Smooth muscle cell (in vitro differentiated cells): ENCODE measurements around the gene TOPAZ1. TPM values are rescaled to one million over a fixed set of nuclear protein-coding genes. Genes with fewer than 3 reads are reported as not detected.

ENCODE experiments used
- DNase-seq: peaks from one replicate; lab custom pipeline; 2025; ENCODE audit not compliant: unreplicated experiment; lab: John Stamatoyannopoulos, UW
- H2AFZ ChIP-seq: fragments of 200-600 bp; sonication (generic); 2 replicates; pipeline ENCODE4 v1.6.0; 2016; ENCODE audit warnings: antibody characterized with exemption, low read depth, mild to moderate bottlenecking
- H3F3A ChIP-seq: fragments of 200-600 bp; sonication (generic); 2 replicates; pipeline ENCODE4 v1.6.0; 2017; ENCODE audit warnings: antibody characterized with exemption, low read depth
- H3K27ac ChIP-seq: fragments of 200-600 bp; sonication (generic); 2 replicates; pipeline ENCODE4 v1.5.1; 2016; ENCODE audit warnings: low read depth, mild to moderate bottlenecking
- H3K27me3 ChIP-seq: fragments of 200-600 bp; sonication (generic); 2 replicates; pipeline ENCODE4 v1.6.1; 2016; ENCODE audit warnings: low read depth, mild to moderate bottlenecking
- H3K36me3 ChIP-seq: fragments of 200-600 bp; sonication (generic); 2 replicates; pipeline ENCODE4 v1.5.1; 2016; ENCODE audit warnings: low read depth
- H3K4me1 ChIP-seq: fragments of 200-600 bp; sonication (generic); 2 replicates; pipeline ENCODE4 v1.5.1; 2016; ENCODE audit warnings: low read depth
- H3K4me2 ChIP-seq: fragments of 200-600 bp; sonication (generic); 2 replicates; pipeline ENCODE4 v1.6.0; 2016; ENCODE audit warnings: mild to moderate bottlenecking
- H3K4me3 ChIP-seq: fragments of 200-600 bp; sonication (generic); 2 replicates; pipeline ENCODE4 v1.5.1; 2016; ENCODE audit warnings: mild to moderate bottlenecking
- H3K79me2 ChIP-seq: fragments of 200-600 bp; sonication (generic); 2 replicates; pipeline ENCODE4 v1.6.0; 2016; ENCODE audit warnings: low read depth, mild to moderate bottlenecking
- H3K9ac ChIP-seq: fragments of 200-600 bp; sonication (generic); 2 replicates; pipeline ENCODE4 v1.6.0; 2016; ENCODE audit warnings: low read depth
- H3K9me3 ChIP-seq: fragments of 200-600 bp; sonication (generic); replicated peaks from 2 replicates; pipeline ENCODE4 v1.5.1; 2016; ENCODE audit warnings: low read depth
- H4K20me1 ChIP-seq: fragments of 200-600 bp; sonication (generic); 2 replicates; pipeline ENCODE4 v1.6.0; 2016; ENCODE audit warnings: low read depth
- CTCF ChIP-seq: fragments of 200-600 bp; sonication (generic); IDR thresholded peaks from 2 replicates; pipeline ENCODE4 v1.5.1; 2017; ENCODE audit warnings: borderline replicate concordance, mild to moderate bottlenecking, antibody characterized with exemption; ENCODE audit not compliant: insufficient read depth, poor library complexity, severe bottlenecking
- WGBS: methylation state at CpG from one replicate; pipeline ENCODE4 v1.1.7; 2016; ENCODE audit warnings: low lambda C conversion rate; 5-methylcytosine and 5-hydroxymethylcytosine counted together
- polyA plus RNA-seq: library from polyadenylated mRNA; unstranded; fragments of >200 nt; fragmentation: Nextera tagmentation; extraction: Ambion mirVana; gene quantifications from 2 replicates; pipeline ENCODE4 v1.2.1, GENCODE V29; 2016
- total RNA-seq: library from RNA; depleted of rRNA; stranded (reverse); fragments of >200 nt; gene quantifications from 2 replicates; pipeline ENCODE4 v1.2.3, GENCODE V29; 2014

Gene TOPAZ1
- total and polyA plus RNA-seq, 2 experiments from 2014 or later: not detected

DNA sequence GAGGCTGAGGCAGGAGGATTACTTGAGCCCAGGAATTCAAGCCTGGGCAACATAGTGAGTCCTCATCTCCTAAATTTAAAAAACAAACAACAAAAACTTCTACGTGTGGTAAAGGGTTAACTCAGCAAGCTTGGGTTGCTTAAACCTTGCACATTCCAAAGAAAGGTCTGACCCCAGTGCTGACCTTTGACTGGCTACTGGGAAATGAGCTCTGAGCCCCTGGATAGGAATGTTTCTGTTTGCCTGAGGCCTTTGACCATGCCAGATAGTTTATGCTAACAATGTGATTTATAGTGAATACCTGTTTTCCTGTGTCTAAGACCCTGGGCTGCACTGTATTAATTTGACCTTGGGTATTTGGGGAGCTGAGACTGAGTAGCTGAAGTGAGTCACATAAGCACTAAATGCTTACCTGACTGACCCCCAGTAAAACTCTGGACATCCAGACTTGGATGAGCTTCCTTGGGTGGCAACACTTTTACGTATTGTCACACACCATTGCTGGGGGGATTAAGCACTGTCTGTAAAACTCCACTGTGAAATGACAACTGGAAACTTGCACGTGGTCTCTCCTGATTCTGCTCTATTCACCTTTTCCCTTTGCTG lies 117.6 kb downstream of the TOPAZ1 start:
- H3K9ac ChIP-seq: no peak overlapping the region
- no peak overlapping the region for H3K4me2 ChIP-seq
- H3K79me2 ChIP-seq: no peaks in the 10 kb centered on the region
- H3K27ac ChIP-seq: no peak overlapping the region
- 45% methylated on average over 3 of the region's 3 CpGs for WGBS
- H4K20me1 ChIP-seq: peaks cover 35% of the 10 kb centered on the region
- H3K4me1 ChIP-seq: peaks cover 19% of the 10 kb centered on the region
- TF ChIP-seq CTCF: no peak
- no peak overlapping the region for H3K4me3 ChIP-seq
- H2AFZ ChIP-seq: no peak overlapping the region
- H3K9me3 ChIP-seq: no peaks in the 10 kb centered on the region
- H3F3A ChIP-seq: peaks cover 4% of the 10 kb centered on the region
- H3K27me3 ChIP-seq: no peaks in the 10 kb centered on the region
- H3K36me3 ChIP-seq: no peaks in the 10 kb centered on the region
- DNase-seq: no peak

DNA sequence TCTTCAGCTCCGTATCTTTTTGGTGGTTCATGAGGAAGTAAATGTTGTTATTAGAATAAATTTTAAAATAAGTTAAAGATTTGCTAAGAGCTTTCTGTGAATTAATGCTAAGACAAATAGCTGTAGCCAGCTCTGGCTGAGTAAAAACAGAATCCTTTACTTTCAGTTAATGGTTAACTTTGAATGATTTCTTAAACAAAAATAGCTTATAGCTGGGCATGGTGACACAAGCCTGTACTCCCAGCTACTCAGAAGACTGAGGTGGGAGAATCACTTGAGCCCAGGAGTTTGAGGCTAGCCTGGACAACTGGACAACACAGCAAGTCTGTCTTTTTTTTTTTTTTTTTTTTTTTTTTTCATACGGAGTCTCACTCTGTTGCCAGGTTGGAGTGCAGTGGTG lies 121.9 kb downstream of the TOPAZ1 start:
- no peaks in the 10 kb centered on the region for H3K36me3 ChIP-seq
- no peak for DNase-seq
- H3K4me2 ChIP-seq: no peak overlapping the region
- no peaks in the 10 kb centered on the region for H3K27me3 ChIP-seq
- H3K4me1 ChIP-seq: peaks cover 10% of the 10 kb centered on the region
- no peaks in the 10 kb centered on the region for H3F3A ChIP-seq
- no peaks in the 10 kb centered on the region for H4K20me1 ChIP-seq
- no peak overlapping the region for H3K9ac ChIP-seq
- H3K4me3 ChIP-seq: peak overlapping the region; percentile 4
- WGBS: 94% methylated on average over 2 of the region's 2 CpGs
- H3K27ac ChIP-seq: no peak overlapping the region
- no peak overlapping the region for H2AFZ ChIP-seq
- no peak for TF ChIP-seq CTCF
- H3K79me2 ChIP-seq: no peaks in the 10 kb centered on the region
- H3K9me3 ChIP-seq: no peaks in the 10 kb centered on the region

GRCh38 chr3:44365952-44366351 lies 124.3 kb downstream of the TOPAZ1 start:
- Histone ChIP-seq H3K9me3 (no peaks in the 10 kb centered on the region), H3K27ac (no peak overlapping the region), H3K4me1 (no peaks in the 10 kb centered on the region), H3K36me3 (no peaks in the 10 kb centered on the region), H3K27me3 (no peaks in the 10 kb centered on the region), H3K4me2 (no peak overlapping the region), H3K79me2 (no peaks in the 10 kb centered on the region), H2AFZ (no peak overlapping the region), H3F3A (no peaks in the 10 kb centered on the region), H3K9ac (no peak overlapping the region), H4K20me1 (no peaks in the 10 kb centered on the region), H3K4me3 (no peak overlapping the region)
- no peak for TF ChIP-seq CTCF
- DNase-seq: no peak
- 94% methylated on average over 1 of the region's 1 CpG for WGBS

- Histone ChIP-seq H3K27ac (no peak overlapping the region), H3K4me3 (no peak overlapping the region), H3K9me3 (no peaks in the 10 kb centered on the region), H4K20me1 (no peaks in the 10 kb centered on the region), H3F3A (no peaks in the 10 kb centered on the region), H3K4me1 (no peaks in the 10 kb centered on the region), H3K36me3 (peaks cover 9% of the 10 kb centered on the region), H2AFZ (no peak overlapping the region), H3K4me2 (no peak overlapping the region), H3K27me3 (no peaks in the 10 kb centered on the region), H3K79me2 (no peaks in the 10 kb centered on the region), H3K9ac (no peak overlapping the region)
- no peak for DNase-seq
- WGBS: 91% methylated on average over 1 of the region's 1 CpG
- no peak for TF ChIP-seq CTCF
These were observed 133.8 kb downstream of the TOPAZ1 start for GRCh38 chr3:44375450-44375849.

Other genes starting within 250 kb of the TOPAZ1 start
- 23.1 and 26.8 TPM in 2 replicates for gene TCAIM, start 96.9 kb downstream of the TOPAZ1 start, total RNA-seq
- gene TCAIM, start 96.9 kb downstream of the TOPAZ1 start, polyA plus RNA-seq: 9.5 and 10.7 TPM in 2 replicates
- gene ZNF445, start 235.8 kb downstream of the TOPAZ1 start, total RNA-seq: 8.5 and 10.7 TPM in 2 replicates
- gene ZNF445, start 235.8 kb downstream of the TOPAZ1 start, polyA plus RNA-seq: 4.7 and 6.1 TPM in 2 replicates